HepG2 (cell line): Measurements from ENCODE around the gene POLR1H.

Experiments
- CHCHD3 ChIP-seq: sonication (generic); formaldehyde crosslinking; IDR thresholded peaks from 2 replicates; pipeline ENCODE4 v1.8.0; 2022; ENCODE audit warnings: mild to moderate bottlenecking, missing genetic modification reagents, moderate library complexity
- HDAC2 ChIP-seq: sonication (generic); formaldehyde crosslinking; IDR thresholded peaks from 2 replicates; pipeline ENCODE4 v1.4.0; 2020; ENCODE audit warnings: missing genetic modification reagents
- SAP130 ChIP-seq: IDR thresholded peaks from 2 replicates; pipeline ENCODE4 v1.6.1; 2016; ENCODE audit warnings: low read depth
- SMAD1 ChIP-seq: sonication (generic); formaldehyde crosslinking; IDR thresholded peaks from 2 replicates; pipeline ENCODE4 v1.4.0; 2020; ENCODE audit warnings: missing genetic modification reagents, low read depth, mild to moderate bottlenecking, borderline replicate concordance
- ZNF253 ChIP-seq: sonication (generic); formaldehyde crosslinking; IDR thresholded peaks from 2 replicates; pipeline ENCODE4 v1.8.0; 2022; ENCODE audit warnings: mild to moderate bottlenecking, missing genetic modification reagents, borderline replicate concordance
- ZNF607 ChIP-seq: sonication (generic); formaldehyde crosslinking; IDR thresholded peaks from 2 replicates; pipeline ENCODE4 v1.5.1; 2020; ENCODE audit warnings: missing genetic modification reagents, mild to moderate bottlenecking, borderline replicate concordance
- ZNF768 ChIP-seq: sonication (generic); formaldehyde crosslinking; IDR thresholded peaks from 2 replicates; pipeline ENCODE4 v1.4.0; 2020; ENCODE audit warnings: missing genetic modification reagents
- TF ChIP-seq, protein P1 (sequence below): sonication (generic); formaldehyde crosslinking; IDR thresholded peaks from 2 replicates; pipeline ENCODE4 v1.5.0; 2020; ENCODE audit warnings: mild to moderate bottlenecking, missing genetic modification reagents, moderate library complexity
- TF ChIP-seq, protein P2 (sequence below): sonication (generic); formaldehyde crosslinking; IDR thresholded peaks from 2 replicates; pipeline ENCODE4 v1.8.1; 2023; ENCODE audit warnings: mild to moderate bottlenecking, missing genetic modification reagents, borderline replicate concordance
- TF ChIP-seq, protein P3 (sequence below): sonication (generic); formaldehyde crosslinking; IDR thresholded peaks from 2 replicates; pipeline ENCODE4 v1.8.1; 2023; ENCODE audit warnings: mild to moderate bottlenecking, missing genetic modification reagents
- TF ChIP-seq, protein P4 (sequence below), 2 experiments: IDR thresholded peaks; 2 replicates each; pipeline ENCODE4 v1.6.1; 2011 to 2012; ENCODE audit warnings: low read length in 2 of 2, borderline replicate concordance in 1 of 2, low read depth in 1 of 2, mild to moderate bottlenecking in 1 of 2, moderate library complexity in 1 of 2
- TF ChIP-seq, protein P5 (sequence below): sonication (generic); formaldehyde crosslinking; IDR thresholded peaks from 2 replicates; pipeline ENCODE4 v1.4.0; 2020; ENCODE audit warnings: mild to moderate bottlenecking, missing genetic modification reagents
- TF ChIP-seq, protein P6 (sequence below): IDR thresholded peaks from 2 replicates; pipeline ENCODE4 v1.6.1; 2016; ENCODE audit warnings: control low read depth
- TF ChIP-seq, protein P7 (sequence below): sonication (generic); formaldehyde crosslinking; IDR thresholded peaks from 2 replicates; pipeline ENCODE4 v1.4.0; 2020; ENCODE audit warnings: low read depth, mild to moderate bottlenecking, missing genetic modification reagents

DNA sequence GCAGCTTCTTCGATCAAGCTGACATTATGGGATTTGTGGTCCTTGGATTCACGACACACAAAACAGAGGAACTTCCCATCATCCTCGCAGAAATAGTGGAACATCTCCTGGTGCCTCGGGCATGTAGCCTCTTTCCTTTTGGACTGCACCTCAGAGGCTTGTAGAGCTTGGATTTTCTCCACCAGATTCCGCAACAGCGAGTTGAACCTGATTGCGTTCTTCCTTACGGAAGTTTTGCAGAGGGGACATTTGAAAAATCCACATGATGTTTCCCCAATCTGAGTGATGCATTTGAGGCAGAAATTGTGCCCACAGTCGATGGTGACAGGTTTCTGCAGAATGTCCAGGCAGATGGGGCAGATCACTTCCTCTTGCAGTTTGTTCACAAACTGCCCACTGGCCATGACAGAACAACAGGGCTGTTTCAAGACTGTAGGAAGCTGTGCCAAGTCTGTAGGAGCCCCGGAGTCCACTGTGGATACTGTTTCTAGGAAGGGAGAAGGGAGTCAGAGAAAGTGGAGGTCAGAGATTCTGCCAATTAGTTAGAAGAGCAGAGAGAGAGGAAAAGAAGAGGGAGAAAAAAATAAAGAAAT is 51.4 kb downstream of the POLR1H start:
- TF ChIP-seq SMAD1 (no peak), HDAC2 (no peak), ZNF768 (no peak), ZNF253 (CRISPR knock-in tag) (no peak), SAP130 (CRISPR knock-in tag) (no peak), ZNF607 (CRISPR knock-in tag) (no peak), CHCHD3 (CRISPR knock-in tag) (no peak)
- TF ChIP-seq, protein P1, sequence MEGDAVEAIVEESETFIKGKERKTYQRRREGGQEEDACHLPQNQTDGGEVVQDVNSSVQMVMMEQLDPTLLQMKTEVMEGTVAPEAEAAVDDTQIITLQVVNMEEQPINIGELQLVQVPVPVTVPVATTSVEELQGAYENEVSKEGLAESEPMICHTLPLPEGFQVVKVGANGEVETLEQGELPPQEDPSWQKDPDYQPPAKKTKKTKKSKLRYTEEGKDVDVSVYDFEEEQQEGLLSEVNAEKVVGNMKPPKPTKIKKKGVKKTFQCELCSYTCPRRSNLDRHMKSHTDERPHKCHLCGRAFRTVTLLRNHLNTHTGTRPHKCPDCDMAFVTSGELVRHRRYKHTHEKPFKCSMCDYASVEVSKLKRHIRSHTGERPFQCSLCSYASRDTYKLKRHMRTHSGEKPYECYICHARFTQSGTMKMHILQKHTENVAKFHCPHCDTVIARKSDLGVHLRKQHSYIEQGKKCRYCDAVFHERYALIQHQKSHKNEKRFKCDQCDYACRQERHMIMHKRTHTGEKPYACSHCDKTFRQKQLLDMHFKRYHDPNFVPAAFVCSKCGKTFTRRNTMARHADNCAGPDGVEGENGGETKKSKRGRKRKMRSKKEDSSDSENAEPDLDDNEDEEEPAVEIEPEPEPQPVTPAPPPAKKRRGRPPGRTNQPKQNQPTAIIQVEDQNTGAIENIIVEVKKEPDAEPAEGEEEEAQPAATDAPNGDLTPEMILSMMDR (CRISPR knock-in tag) = no peak
- TF ChIP-seq, protein P2, sequence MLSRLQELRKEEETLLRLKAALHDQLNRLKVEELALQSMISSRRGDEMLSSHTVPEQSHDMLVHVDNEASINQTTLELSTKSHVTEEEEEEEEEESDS (CRISPR knock-in tag) = no peak
- TF ChIP-seq, protein P3, sequence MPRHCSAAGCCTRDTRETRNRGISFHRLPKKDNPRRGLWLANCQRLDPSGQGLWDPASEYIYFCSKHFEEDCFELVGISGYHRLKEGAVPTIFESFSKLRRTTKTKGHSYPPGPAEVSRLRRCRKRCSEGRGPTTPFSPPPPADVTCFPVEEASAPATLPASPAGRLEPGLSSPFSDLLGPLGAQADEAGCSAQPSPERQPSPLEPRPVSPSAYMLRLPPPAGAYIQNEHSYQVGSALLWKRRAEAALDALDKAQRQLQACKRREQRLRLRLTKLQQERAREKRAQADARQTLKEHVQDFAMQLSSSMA (CRISPR knock-in tag) = 0 out of 2 replicates have a peak, but pooled peaks have one; percentile 36
- TF ChIP-seq, protein P4, sequence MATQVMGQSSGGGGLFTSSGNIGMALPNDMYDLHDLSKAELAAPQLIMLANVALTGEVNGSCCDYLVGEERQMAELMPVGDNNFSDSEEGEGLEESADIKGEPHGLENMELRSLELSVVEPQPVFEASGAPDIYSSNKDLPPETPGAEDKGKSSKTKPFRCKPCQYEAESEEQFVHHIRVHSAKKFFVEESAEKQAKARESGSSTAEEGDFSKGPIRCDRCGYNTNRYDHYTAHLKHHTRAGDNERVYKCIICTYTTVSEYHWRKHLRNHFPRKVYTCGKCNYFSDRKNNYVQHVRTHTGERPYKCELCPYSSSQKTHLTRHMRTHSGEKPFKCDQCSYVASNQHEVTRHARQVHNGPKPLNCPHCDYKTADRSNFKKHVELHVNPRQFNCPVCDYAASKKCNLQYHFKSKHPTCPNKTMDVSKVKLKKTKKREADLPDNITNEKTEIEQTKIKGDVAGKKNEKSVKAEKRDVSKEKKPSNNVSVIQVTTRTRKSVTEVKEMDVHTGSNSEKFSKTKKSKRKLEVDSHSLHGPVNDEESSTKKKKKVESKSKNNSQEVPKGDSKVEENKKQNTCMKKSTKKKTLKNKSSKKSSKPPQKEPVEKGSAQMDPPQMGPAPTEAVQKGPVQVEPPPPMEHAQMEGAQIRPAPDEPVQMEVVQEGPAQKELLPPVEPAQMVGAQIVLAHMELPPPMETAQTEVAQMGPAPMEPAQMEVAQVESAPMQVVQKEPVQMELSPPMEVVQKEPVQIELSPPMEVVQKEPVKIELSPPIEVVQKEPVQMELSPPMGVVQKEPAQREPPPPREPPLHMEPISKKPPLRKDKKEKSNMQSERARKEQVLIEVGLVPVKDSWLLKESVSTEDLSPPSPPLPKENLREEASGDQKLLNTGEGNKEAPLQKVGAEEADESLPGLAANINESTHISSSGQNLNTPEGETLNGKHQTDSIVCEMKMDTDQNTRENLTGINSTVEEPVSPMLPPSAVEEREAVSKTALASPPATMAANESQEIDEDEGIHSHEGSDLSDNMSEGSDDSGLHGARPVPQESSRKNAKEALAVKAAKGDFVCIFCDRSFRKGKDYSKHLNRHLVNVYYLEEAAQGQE (IDR thresholded peaks at IDR 0.05; ENCODE audit: borderline replicate concordance in 1 of 2, low read depth in 1 of 2, low read length in 2 of 2) = no peak
- TF ChIP-seq, protein P5, sequence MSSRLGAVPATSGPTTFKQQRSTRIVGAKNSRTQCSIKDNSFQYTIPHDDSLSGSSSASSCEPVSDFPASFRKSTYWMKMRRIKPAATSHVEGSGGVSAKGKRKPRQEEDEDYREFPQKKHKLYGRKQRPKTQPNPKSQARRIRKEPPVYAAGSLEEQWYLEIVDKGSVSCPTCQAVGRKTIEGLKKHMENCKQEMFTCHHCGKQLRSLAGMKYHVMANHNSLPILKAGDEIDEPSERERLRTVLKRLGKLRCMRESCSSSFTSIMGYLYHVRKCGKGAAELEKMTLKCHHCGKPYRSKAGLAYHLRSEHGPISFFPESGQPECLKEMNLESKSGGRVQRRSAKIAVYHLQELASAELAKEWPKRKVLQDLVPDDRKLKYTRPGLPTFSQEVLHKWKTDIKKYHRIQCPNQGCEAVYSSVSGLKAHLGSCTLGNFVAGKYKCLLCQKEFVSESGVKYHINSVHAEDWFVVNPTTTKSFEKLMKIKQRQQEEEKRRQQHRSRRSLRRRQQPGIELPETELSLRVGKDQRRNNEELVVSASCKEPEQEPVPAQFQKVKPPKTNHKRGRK (CRISPR knock-in tag) = no peak
- TF ChIP-seq, protein P6, sequence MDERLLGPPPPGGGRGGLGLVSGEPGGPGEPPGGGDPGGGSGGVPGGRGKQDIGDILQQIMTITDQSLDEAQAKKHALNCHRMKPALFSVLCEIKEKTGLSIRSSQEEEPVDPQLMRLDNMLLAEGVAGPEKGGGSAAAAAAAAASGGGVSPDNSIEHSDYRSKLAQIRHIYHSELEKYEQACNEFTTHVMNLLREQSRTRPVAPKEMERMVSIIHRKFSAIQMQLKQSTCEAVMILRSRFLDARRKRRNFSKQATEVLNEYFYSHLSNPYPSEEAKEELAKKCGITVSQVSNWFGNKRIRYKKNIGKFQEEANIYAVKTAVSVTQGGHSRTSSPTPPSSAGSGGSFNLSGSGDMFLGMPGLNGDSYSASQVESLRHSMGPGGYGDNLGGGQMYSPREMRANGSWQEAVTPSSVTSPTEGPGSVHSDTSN (CRISPR knock-in tag) = no peak
- TF ChIP-seq, protein P7, sequence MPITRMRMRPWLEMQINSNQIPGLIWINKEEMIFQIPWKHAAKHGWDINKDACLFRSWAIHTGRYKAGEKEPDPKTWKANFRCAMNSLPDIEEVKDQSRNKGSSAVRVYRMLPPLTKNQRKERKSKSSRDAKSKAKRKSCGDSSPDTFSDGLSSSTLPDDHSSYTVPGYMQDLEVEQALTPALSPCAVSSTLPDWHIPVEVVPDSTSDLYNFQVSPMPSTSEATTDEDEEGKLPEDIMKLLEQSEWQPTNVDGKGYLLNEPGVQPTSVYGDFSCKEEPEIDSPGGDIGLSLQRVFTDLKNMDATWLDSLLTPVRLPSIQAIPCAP (CRISPR knock-in tag) = no peak
